ENCODE measurements around the gene ERAS.
"Not testable (repeated sequence)": the region's sequence is repeated elsewhere in the genome, so short reads cannot be mapped to it uniquely, and the experiment has no call there.

GRCh38 chrX:48876944-48877343 is 50.6 kb downstream of the ERAS start:
- TF ChIP-seq POLR2AphosphoS5, POLR2A (IDR thresholded peaks at IDR 0.05; ENCODE audit: low read depth, low read length): not testable (repeated sequence)
